Endothelial cell of umbilical vein (primary cell): ENCODE measurements around the gene ITGB3. TPM values are rescaled to one million over a fixed set of nuclear protein-coding genes. Genes with fewer than 3 reads are reported as not detected.

Experiments
- BruUV-seq: library from RNA; stranded (reverse); fragments of 400-500 nt; replicated peaks from 2 replicates; lab custom pipeline; 2021; lab: Mats Ljungman, UMichigan
- CTCF ChIA-PET: fragments of 300-600, 350-600 bp; sonication (Branson Sonifier 250); formaldehyde crosslinking; loops from one replicate; lab custom pipeline; 2021; ENCODE audit warnings: antibody characterized with exemption, inconsistent platforms; lab: Charles Lee
- POLR2A ChIA-PET: fragments of 300-600, 350-600 bp; sonication (Branson Sonifier 250); formaldehyde crosslinking; loops from one replicate; lab custom pipeline; 2021; ENCODE audit warnings: antibody characterized with exemption, inconsistent platforms; lab: Charles Lee
- DNase-seq: peaks from one replicate; pipeline ENCODE4 v3.0.0-alpha.2; 2011; ENCODE audit warnings: low read depth, low spot score
- FAIRE-seq: peaks from 2 replicates; lab custom pipeline; 2011; peaks lifted over from hg19 to GRCh38; lab: Jason Lieb, UNC
- H2AFZ ChIP-seq: 2 replicates; pipeline ENCODE4 v1.6.0; 2012; ENCODE audit warnings: low read depth, low read length, control low read depth, inconsistent platforms
- H3K27ac ChIP-seq: 2 replicates; pipeline ENCODE4 v1.5.1; 2011; ENCODE audit warnings: low read depth, mild to moderate bottlenecking, control low read depth, low read length, moderate library complexity; ENCODE audit not compliant: insufficient read depth
- H3K27me3 ChIP-seq, 2 experiments: 2 replicates each; pipeline versions ENCODE4 v1.6.0 to v1.6.1; 2011; ENCODE audit warnings: low read length in 2 of 2, mixed read lengths in 1 of 2; ENCODE audit not compliant: control insufficient read depth in 2 of 2, insufficient read depth in 2 of 2
- H3K36me3 ChIP-seq, 2 experiments: 2 replicates in 1 of 2; 3 replicates in 1 of 2; pipeline ENCODE4 v1.5.1; 2011; ENCODE audit warnings: low read length in 2 of 2, mild to moderate bottlenecking in 1 of 2, moderate library complexity in 1 of 2; ENCODE audit not compliant: control insufficient read depth in 2 of 2, insufficient read depth in 2 of 2; ENCODE audit errors: extremely low read depth in 1 of 2
- H3K4me1 ChIP-seq: 3 replicates; pipeline ENCODE4 v1.5.1; 2011; ENCODE audit warnings: mild to moderate bottlenecking, low read length; ENCODE audit not compliant: control insufficient read depth, insufficient read depth; ENCODE audit errors: extremely low read depth
- H3K4me2 ChIP-seq: 2 replicates; pipeline ENCODE4 v1.6.1; 2011; ENCODE audit warnings: low read length, control low read depth, mixed read lengths; ENCODE audit not compliant: insufficient read depth
- H3K4me3 ChIP-seq, 3 experiments: fragments of 200-600 bp in 1 of 3; sonication (generic), shearing (Covaris generic) in 1 of 3; replicated peaks in 1 of 3; 2 replicates each; pipeline ENCODE4 v1.5.1; 2011 to 2016; ENCODE audit warnings: control low read depth in 3 of 3, low read length in 3 of 3, mild to moderate bottlenecking in 2 of 3, inconsistent platforms in 1 of 3, low read depth in 1 of 3, moderate library complexity in 1 of 3; ENCODE audit not compliant: insufficient read depth in 1 of 3
- H3K79me2 ChIP-seq: 2 replicates; pipeline ENCODE4 v1.6.0; 2012; ENCODE audit warnings: low read length, inconsistent platforms; ENCODE audit not compliant: control insufficient read depth, insufficient read depth
- H3K9ac ChIP-seq: replicated peaks from 2 replicates; pipeline ENCODE3; 2011; ENCODE audit warnings: low read length, control low read depth; ENCODE audit not compliant: insufficient read depth; ENCODE audit errors: extremely low read depth
- H3K9me1 ChIP-seq: replicated peaks from 3 replicates; pipeline ENCODE4 v1.6.0; 2011; ENCODE audit warnings: mild to moderate bottlenecking, low read length; ENCODE audit not compliant: control insufficient read depth, insufficient read depth; ENCODE audit errors: extremely low read depth
- H3K9me3 ChIP-seq: replicated peaks from 2 replicates; pipeline ENCODE4 v1.5.1; 2012; ENCODE audit warnings: low read length, inconsistent platforms; ENCODE audit not compliant: control insufficient read depth, insufficient read depth
- H4K20me1 ChIP-seq: replicated peaks from 2 replicates; pipeline ENCODE3; 2011; ENCODE audit warnings: mild to moderate bottlenecking, low read length; ENCODE audit not compliant: control insufficient read depth, insufficient read depth; ENCODE audit errors: extremely low read depth
- CTCF ChIP-seq, 2 donors: IDR thresholded peaks; 1 replicate in 1 of 2; 2 replicates in 1 of 2; pipeline ENCODE4 v1.5.1; 2011; ENCODE audit warnings: low read length in 2 of 2, mild to moderate bottlenecking in 2 of 2, moderate library complexity in 2 of 2, control low read depth in 1 of 2, inconsistent platforms in 1 of 2, low read depth in 1 of 2; ENCODE audit not compliant: insufficient read depth in 1 of 2; ENCODE audit errors: extremely low read depth in 1 of 2
- EZH2 ChIP-seq: IDR thresholded peaks from 2 replicates; pipeline ENCODE4 v1.6.1; 2012; ENCODE audit warnings: borderline replicate concordance, low read depth, mild to moderate bottlenecking, moderate library complexity, low read length, inconsistent platforms; ENCODE audit not compliant: severe bottlenecking
- FOS ChIP-seq: IDR thresholded peaks from 2 replicates; pipeline ENCODE4 v1.6.1; 2011; ENCODE audit warnings: mild to moderate bottlenecking, low read length, moderate library complexity, borderline replicate concordance; ENCODE audit not compliant: insufficient read depth
- GATA2 ChIP-seq: IDR thresholded peaks from 2 replicates; pipeline ENCODE4 v1.7.0; 2011; ENCODE audit warnings: low read depth, mild to moderate bottlenecking, moderate library complexity, mixed read lengths, low read length; ENCODE audit not compliant: insufficient read length, insufficient read depth
- POLR2A ChIP-seq: IDR thresholded peaks from 2 replicates; pipeline ENCODE4 v1.6.1; 2012; ENCODE audit warnings: low read depth, mild to moderate bottlenecking, control low read depth, low read length
- dilution Hi-C: fragments of 300-500 bp; cut with MboI; formaldehyde crosslinking; loops from one replicate; pipeline ENCODE4 v1.15.0; 2019; ENCODE audit warnings: low sequenced_read_pairs; ENCODE audit not compliant: extremely low pct_ligation_motif_present
- intact Hi-C: fragments of 100-400 bp; cut with micrococcal nuclease; formaldehyde crosslinking; loops from one replicate; pipeline ENCODE4 v1.10.0; 2022
- polyA plus RNA-seq, 4 experiments: library from polyadenylated mRNA; depleted of rRNA in 3 of 4; stranded (reverse) in 3 of 4; unstranded in 1 of 4; fragments of >200 nt; gene quantifications; 2 replicates each; pipeline versions ENCODE4 v1.2.1 to v1.2.3, GENCODE V29; 2011 to 2012; ENCODE audit warnings: missing spikeins in 1 of 4
- total RNA-seq: library from RNA; stranded (reverse); gene quantifications from 2 replicates; pipeline ENCODE4 v1.2.3, GENCODE V29; 2021
- TF ChIP-seq, protein P1 (sequence below): IDR thresholded peaks from 2 replicates; pipeline ENCODE4 v1.6.1; 2011; ENCODE audit not compliant: insufficient read depth, insufficient read length

Gene ITGB3
- total and polyA plus RNA-seq, 2 donors (not counting 3 experiments of a cell fraction or from before 2014, with no cell fraction given), result 55.8 to 60.0 TPM

GRCh38 chr17:47311420-47311819, 57.8 kb downstream of the ITGB3 start:
- CTCF ChIA-PET, result interaction anchor here (0.6 to 1.0 kb wide), 2 partner anchors 17 to 78 kb away, joined by 3 read pairs; no protein-coding TSS in a partner anchor
- POLR2A ChIA-PET, result no interaction called here
- Histone ChIP-seq H3K4me1 (peaks cover 36% of the 10 kb centered on the region), H3K9ac (no peak overlapping the region), H3K27ac (no peak overlapping the region), H3K4me2 (no peak overlapping the region), H3K79me2 (no peaks in the 10 kb centered on the region), H3K4me3 (no peak overlapping the region), H4K20me1 (no peaks in the 10 kb centered on the region), H3K27me3 (no peaks in the 10 kb centered on the region), H3K36me3 (peaks cover 3 to 15% of the 10 kb centered on the region in 2 experiments), H2AFZ (no peak overlapping the region), H3K9me3 (no peaks in the 10 kb centered on the region), H3K9me1 (no peaks in the 10 kb centered on the region)
- no TSS peak for BruUV-seq
- TF ChIP-seq, protein P1, sequence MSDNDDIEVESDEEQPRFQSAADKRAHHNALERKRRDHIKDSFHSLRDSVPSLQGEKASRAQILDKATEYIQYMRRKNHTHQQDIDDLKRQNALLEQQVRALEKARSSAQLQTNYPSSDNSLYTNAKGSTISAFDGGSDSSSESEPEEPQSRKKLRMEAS, result no peak
- TF ChIP-seq FOS (no peak), CTCF (IDR thresholded peaks at IDR 0.05; ENCODE audit: extremely low read depth in 1 of 2, insufficient read depth in 1 of 2, low read depth in 1 of 2, low read length in 2 of 2) (no peak), EZH2 (no peak), GATA2 (no peak), POLR2A (no peak)
- FAIRE-seq (no peak), DNase-seq (no peak)
- dilution Hi-C loops, result no loop called here
- intact Hi-C loops, result no loop called here
